GM12878 (cell line): ENCODE measurements around the gene PITPNC1. TPM values are rescaled to one million over a fixed set of nuclear protein-coding genes. Genes with fewer than 3 reads are reported as not detected.

Source experiments
- ATAC-seq: fragments of 200-7000 bp; cut with Tn5 transposase; 3 replicates; pipeline ENCODE4 v1.9.1; 2020; ENCODE audit warnings: mild to moderate bottlenecking, moderate library complexity
- BruUV-seq: library from RNA; stranded (reverse); fragments of 400-500 nt; replicated peaks from 2 replicates; lab custom pipeline; 2021; lab: Mats Ljungman, UMichigan
- CTCF ChIA-PET: fragments of 300-600 bp; sonication (Branson Sonifier 250); formaldehyde crosslinking; extraction: SDS; loops from one replicate; lab custom pipeline; 2021; ENCODE audit warnings: inconsistent platforms; lab: Yijun Ruan, JAX
- POLR2A ChIA-PET: fragments of 350-600 bp; formaldehyde crosslinking; extraction: SDS; loops from one replicate; lab custom pipeline; 2021; ENCODE audit warnings: inconsistent platforms; lab: Charles Lee
- RAD21 ChIA-PET: fragments of 300-600 bp; sonication (Branson Sonifier 250); formaldehyde crosslinking; loops from one replicate; lab custom pipeline; 2023; ENCODE audit warnings: antibody characterized with exemption; ENCODE audit not compliant: unreplicated experiment; lab: Charles Lee
- SMC1A ChIA-PET: fragments of 300-600 bp; sonication (Branson Sonifier 250); formaldehyde crosslinking; loops from one replicate; lab custom pipeline; 2023; ENCODE audit not compliant: unreplicated experiment, uncharacterized antibody; lab: Charles Lee
- DNase-seq: peaks from one replicate; pipeline ENCODE4 v3.0.0-alpha.2; 2011; ENCODE audit warnings: low read depth, low spot score
- FAIRE-seq: peaks from 3 replicates; lab custom pipeline; 2011; peaks lifted over from hg19 to GRCh38; lab: Jason Lieb, UNC
- H2AFZ ChIP-seq: 2 replicates; pipeline ENCODE4 v1.6.0; 2011; ENCODE audit warnings: low read depth, low read length, control low read depth; ENCODE audit not compliant: control insufficient read depth
- H3K27ac ChIP-seq: 2 replicates; pipeline ENCODE4 v1.5.1; 2011; ENCODE audit warnings: control low read depth; ENCODE audit not compliant: control insufficient read depth, insufficient read depth
- H3K27me3 ChIP-seq, 2 experiments: replicated peaks in 1 of 2; 2 replicates each; pipeline versions ENCODE4 v1.6.0 to v1.6.1; 2011; ENCODE audit warnings: low read length in 1 of 2; ENCODE audit not compliant: control insufficient read depth in 2 of 2, insufficient read depth in 2 of 2
- H3K36me3 ChIP-seq, 2 experiments: 2 replicates each; pipeline ENCODE4 v1.5.1; 2011; ENCODE audit warnings: low read length in 1 of 2; ENCODE audit not compliant: control insufficient read depth in 2 of 2, insufficient read depth in 2 of 2
- H3K4me1 ChIP-seq: 2 replicates; pipeline ENCODE4 v1.6.1; 2011; ENCODE audit warnings: mild to moderate bottlenecking, low read length, moderate library complexity, mixed read lengths; ENCODE audit not compliant: control insufficient read depth, insufficient read depth
- H3K4me2 ChIP-seq: 2 replicates; pipeline ENCODE4 v1.6.0; 2011; ENCODE audit warnings: control low read depth; ENCODE audit not compliant: control insufficient read depth, insufficient read depth
- H3K4me3 ChIP-seq: fragments of 200-600 bp; sonication (generic); 2 replicates; pipeline ENCODE4 v1.5.1; 2016
- H3K79me2 ChIP-seq: 2 replicates; pipeline ENCODE4 v1.6.0; 2011; ENCODE audit warnings: low read length; ENCODE audit not compliant: control insufficient read depth, insufficient read depth
- H3K9ac ChIP-seq: 2 replicates; pipeline ENCODE4 v1.8.0; 2011; ENCODE audit warnings: low read length, control low read depth, mixed read lengths; ENCODE audit not compliant: control insufficient read depth, insufficient read depth
- H3K9me3 ChIP-seq: replicated peaks from 3 replicates; pipeline ENCODE4 v1.5.1; 2011; ENCODE audit warnings: mild to moderate bottlenecking, low read length; ENCODE audit not compliant: control insufficient read depth, insufficient read depth
- H4K20me1 ChIP-seq: 2 replicates; pipeline ENCODE4 v1.6.0; 2011; ENCODE audit not compliant: control insufficient read depth, insufficient read depth
- CREM ChIP-seq: IDR thresholded peaks from 2 replicates; pipeline ENCODE4 v1.6.1; 2014; ENCODE audit warnings: antibody characterized with exemption, low read depth
- HDGF ChIP-seq: fragments of 450-650 bp; IDR thresholded peaks from 2 replicates; pipeline ENCODE4 v1.6.1; 2016; ENCODE audit warnings: antibody characterized with exemption
- KDM1A ChIP-seq: fragments of 200-600 bp; sonication (generic); IDR thresholded peaks from 2 replicates; pipeline ENCODE4 v1.6.1; 2016; ENCODE audit warnings: borderline replicate concordance
- KLF5 ChIP-seq: fragments of 450-650 bp; IDR thresholded peaks from 2 replicates; pipeline ENCODE4 v1.6.1; 2014; ENCODE audit warnings: mild to moderate bottlenecking; ENCODE audit not compliant: partially characterized antibody
- MYC ChIP-seq: IDR thresholded peaks from 2 replicates; pipeline ENCODE4 v1.6.1; 2011; ENCODE audit warnings: mild to moderate bottlenecking, low read length, moderate library complexity, inconsistent platforms; ENCODE audit not compliant: insufficient read depth, insufficient replicate concordance, insufficient read length, severe bottlenecking
- RAD21 ChIP-seq: IDR thresholded peaks from 2 replicates; pipeline ENCODE4 v1.6.1; 2011; ENCODE audit warnings: mild to moderate bottlenecking, low read depth, low read length, moderate library complexity; ENCODE audit not compliant: insufficient read depth
- RBBP5 ChIP-seq: fragments of 200-600 bp; sonication (generic); conservative IDR thresholded peaks from 2 replicates; pipeline ENCODE4 v1.6.1; 2016
- SMAD1 ChIP-seq: fragments of 450-650 bp; IDR thresholded peaks from 2 replicates; pipeline ENCODE4 v1.6.1; 2018; ENCODE audit warnings: mild to moderate bottlenecking, low read depth; ENCODE audit not compliant: partially characterized antibody
- SUZ12 ChIP-seq: fragments of 200-600 bp; sonication (generic); IDR thresholded peaks from one replicate; pipeline ENCODE4 v1.6.1; 2018; ENCODE audit warnings: antibody characterized with exemption, mild to moderate bottlenecking; ENCODE audit not compliant: unreplicated experiment
- YBX1 ChIP-seq: fragments of 450-650 bp; IDR thresholded peaks from 2 replicates; pipeline ENCODE4 v1.6.1; 2016; ENCODE audit warnings: antibody characterized with exemption
- ZNF622 ChIP-seq: fragments of 450-650 bp; IDR thresholded peaks from 2 replicates; pipeline ENCODE4 v1.6.1; 2017; ENCODE audit warnings: mild to moderate bottlenecking, inconsistent platforms
- ZSCAN29 ChIP-seq: fragments of 450-650 bp; IDR thresholded peaks from 2 replicates; pipeline ENCODE4 v1.6.1; 2017; ENCODE audit warnings: mild to moderate bottlenecking, moderate library complexity
- WGBS: methylation state at CpG from one replicate; pipeline ENCODE4 v1.1.6; 2016; ENCODE audit warnings: low lambda C conversion rate; ENCODE audit not compliant: insufficient replicate concordance, insufficient coverage; ENCODE audit errors: missing lambda C conversion rate; 5-methylcytosine and 5-hydroxymethylcytosine counted together
- in situ Hi-C: fragments of 300-500 bp; cut with MboI; formaldehyde crosslinking; loops from 9 replicates; pipeline ENCODE4 v1.14.3; 2018; ENCODE audit warnings: mixed read lengths
- intact Hi-C: fragments of 100-400 bp; cut with micrococcal nuclease; formaldehyde crosslinking; loops from one replicate; pipeline ENCODE4 v1.14.2; 2022; ENCODE audit not compliant: unreplicated experiment
- polyA plus RNA-seq, 11 experiments: library from polyadenylated mRNA; depleted of rRNA in 4 of 11; unstranded in 6 of 11; stranded (reverse) in 5 of 11; fragments of >200 nt; fragmentation: Nextera tagmentation in 4 of 11; fragmentation: Illumina TruSeq in 1 of 11; extraction: Ambion mirVana in 4 of 11; extraction: Trizol in 1 of 11; gene quantifications; 1 replicate in 1 of 11; 2 replicates in 10 of 11; pipeline versions ENCODE4 v1.2.1 to v1.2.3, GENCODE V29; 2011 to 2016; ENCODE audit warnings: inconsistent platforms in 2 of 11, missing spikeins in 2 of 11, low read depth in 1 of 11
- total RNA-seq, 4 experiments: library from RNA; depleted of rRNA in 3 of 4; stranded (reverse); fragments of >200 nt in 3 of 4; fragmentation: Illumina TruSeq in 1 of 4; extraction: Trizol in 1 of 4; gene quantifications; 2 replicates each; pipeline versions ENCODE4 v1.2.1 to v1.2.3, GENCODE V29; 2013 to 2021
- TF ChIP-seq, protein P1 (sequence below): fragments of 450-650 bp; formaldehyde crosslinking; IDR thresholded peaks from 2 replicates; pipeline ENCODE4 v1.4.0; 2022; ENCODE audit warnings: mild to moderate bottlenecking, moderate library complexity
- TF ChIP-seq, protein P2 (sequence below): IDR thresholded peaks from 2 replicates; pipeline ENCODE4 v1.6.1; 2012; ENCODE audit warnings: mild to moderate bottlenecking, low read depth, low read length
- TF ChIP-seq, protein P3 (sequence below): fragments of 450-650 bp; IDR thresholded peaks from 2 replicates; pipeline ENCODE4 v1.6.1; 2016; ENCODE audit warnings: mild to moderate bottlenecking

The PITPNC1 gene
- total and polyA plus RNA-seq, 10 of the 15 experiments (the other 5 are each of a cell fraction or from before 2014, with no cell fraction given): 12.2 to 62.4 (median 47.3) TPM

DNA sequence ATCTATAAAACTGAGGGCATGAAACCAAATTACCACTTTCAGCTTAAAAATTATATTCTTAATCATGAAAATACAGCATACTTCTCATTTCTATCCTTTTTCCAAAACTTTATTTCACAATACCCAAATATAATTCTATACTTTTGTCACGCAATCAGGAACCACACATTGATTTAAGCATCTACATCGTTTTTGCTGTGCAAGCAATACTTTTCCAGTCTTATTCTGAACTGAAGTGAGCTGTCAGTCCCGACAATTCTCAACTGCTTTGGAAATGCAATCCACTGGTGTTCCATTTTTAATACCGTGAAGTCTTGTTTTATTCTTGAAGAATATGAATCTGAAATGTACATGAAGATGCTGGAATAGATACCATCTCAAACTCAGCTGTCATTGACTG lies 280.5 kb downstream of the PITPNC1 start:
- intact Hi-C loops: loop anchor here (1.0 to 10.0 kb wide), 3 partner anchors 10 to 157 kb away; no protein-coding TSS in a partner anchor
- DNase-seq (no peak), FAIRE-seq (no peak), ATAC-seq (no peak)
- in situ Hi-C loops: no loop called here
- H3K9me3 ChIP-seq: peaks cover 18% of the 10 kb centered on the region
- H3K9ac ChIP-seq: no peak overlapping the region
- H3K27ac ChIP-seq: peak overlapping the region; percentile 88
- CTCF ChIA-PET: interaction anchor here (0.7 to 3.3 kb wide), 9 partner anchors 11 to 181 kb away, joined by 3 to 24 read pairs (median 4); no protein-coding TSS in a partner anchor
- no TSS peak for BruUV-seq
- H3K4me3 ChIP-seq: no peak overlapping the region
- RAD21 ChIA-PET: interaction anchor here (0.7 to 4.3 kb wide), 8 partner anchors 10 to 432 kb away, joined by 3 to 58 read pairs (median 3); partner anchors contain the start of gene PITPNC1
- no peaks in the 10 kb centered on the region for H4K20me1 ChIP-seq
- H3K36me3 ChIP-seq: peaks cover 7 to 8% of the 10 kb centered on the region in 2 experiments; a peak in 3 of 4 replicates
- H3K79me2 ChIP-seq: no peaks in the 10 kb centered on the region
- no peak overlapping the region for H2AFZ ChIP-seq
- WGBS: 74% methylated on average over 4 of the region's 4 CpGs
- peaks cover 33% of the 10 kb centered on the region for H3K4me1 ChIP-seq
- SMC1A ChIA-PET: interaction anchor here (0.7 to 5.3 kb wide), 13 partner anchors 9 to 282 kb away, joined by 3 to 55 read pairs (median 4); no protein-coding TSS in a partner anchor
- H3K4me2 ChIP-seq: no peak overlapping the region
- H3K27me3 ChIP-seq: no peaks in the 10 kb centered on the region
- POLR2A ChIA-PET: interaction anchor here (0.6 to 4.1 kb wide), 5 partner anchors 10 to 89 kb away, joined by 3 to 47 read pairs (median 4); no protein-coding TSS in a partner anchor
- TF ChIP-seq RBBP5: no peak
- TF ChIP-seq MYC: no peak
- no peak for TF ChIP-seq KDM1A
- TF ChIP-seq KLF5: no peak
- TF ChIP-seq, protein P1, sequence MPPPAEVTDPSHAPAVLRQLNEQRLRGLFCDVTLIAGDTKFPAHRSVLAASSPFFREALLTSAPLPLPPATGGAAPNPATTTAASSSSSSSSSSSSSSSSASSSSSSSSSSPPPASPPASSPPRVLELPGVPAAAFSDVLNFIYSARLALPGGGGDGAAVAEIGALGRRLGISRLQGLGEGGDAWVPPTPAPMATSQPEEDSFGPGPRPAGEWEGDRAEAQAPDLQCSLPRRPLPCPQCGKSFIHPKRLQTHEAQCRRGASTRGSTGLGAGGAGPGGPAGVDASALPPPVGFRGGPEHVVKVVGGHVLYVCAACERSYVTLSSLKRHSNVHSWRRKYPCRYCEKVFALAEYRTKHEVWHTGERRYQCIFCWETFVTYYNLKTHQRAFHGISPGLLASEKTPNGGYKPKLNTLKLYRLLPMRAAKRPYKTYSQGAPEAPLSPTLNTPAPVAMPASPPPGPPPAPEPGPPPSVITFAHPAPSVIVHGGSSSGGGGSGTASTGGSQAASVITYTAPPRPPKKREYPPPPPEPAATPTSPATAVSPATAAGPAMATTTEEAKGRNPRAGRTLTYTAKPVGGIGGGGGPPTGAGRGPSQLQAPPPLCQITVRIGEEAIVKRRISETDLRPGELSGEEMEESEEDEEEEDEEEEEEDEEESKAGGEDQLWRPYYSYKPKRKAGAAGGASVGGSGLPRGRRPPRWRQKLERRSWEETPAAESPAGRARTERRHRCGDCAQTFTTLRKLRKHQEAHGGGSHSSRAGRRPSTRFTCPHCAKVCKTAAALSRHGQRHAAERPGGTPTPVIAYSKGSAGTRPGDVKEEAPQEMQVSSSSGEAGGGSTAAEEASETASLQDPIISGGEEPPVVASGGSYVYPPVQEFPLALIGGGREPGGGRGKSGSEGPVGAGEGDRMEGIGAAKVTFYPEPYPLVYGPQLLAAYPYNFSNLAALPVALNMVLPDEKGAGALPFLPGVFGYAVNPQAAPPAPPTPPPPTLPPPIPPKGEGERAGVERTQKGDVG (CRISPR knock-in tag): no peak
- TF ChIP-seq, protein P2, sequence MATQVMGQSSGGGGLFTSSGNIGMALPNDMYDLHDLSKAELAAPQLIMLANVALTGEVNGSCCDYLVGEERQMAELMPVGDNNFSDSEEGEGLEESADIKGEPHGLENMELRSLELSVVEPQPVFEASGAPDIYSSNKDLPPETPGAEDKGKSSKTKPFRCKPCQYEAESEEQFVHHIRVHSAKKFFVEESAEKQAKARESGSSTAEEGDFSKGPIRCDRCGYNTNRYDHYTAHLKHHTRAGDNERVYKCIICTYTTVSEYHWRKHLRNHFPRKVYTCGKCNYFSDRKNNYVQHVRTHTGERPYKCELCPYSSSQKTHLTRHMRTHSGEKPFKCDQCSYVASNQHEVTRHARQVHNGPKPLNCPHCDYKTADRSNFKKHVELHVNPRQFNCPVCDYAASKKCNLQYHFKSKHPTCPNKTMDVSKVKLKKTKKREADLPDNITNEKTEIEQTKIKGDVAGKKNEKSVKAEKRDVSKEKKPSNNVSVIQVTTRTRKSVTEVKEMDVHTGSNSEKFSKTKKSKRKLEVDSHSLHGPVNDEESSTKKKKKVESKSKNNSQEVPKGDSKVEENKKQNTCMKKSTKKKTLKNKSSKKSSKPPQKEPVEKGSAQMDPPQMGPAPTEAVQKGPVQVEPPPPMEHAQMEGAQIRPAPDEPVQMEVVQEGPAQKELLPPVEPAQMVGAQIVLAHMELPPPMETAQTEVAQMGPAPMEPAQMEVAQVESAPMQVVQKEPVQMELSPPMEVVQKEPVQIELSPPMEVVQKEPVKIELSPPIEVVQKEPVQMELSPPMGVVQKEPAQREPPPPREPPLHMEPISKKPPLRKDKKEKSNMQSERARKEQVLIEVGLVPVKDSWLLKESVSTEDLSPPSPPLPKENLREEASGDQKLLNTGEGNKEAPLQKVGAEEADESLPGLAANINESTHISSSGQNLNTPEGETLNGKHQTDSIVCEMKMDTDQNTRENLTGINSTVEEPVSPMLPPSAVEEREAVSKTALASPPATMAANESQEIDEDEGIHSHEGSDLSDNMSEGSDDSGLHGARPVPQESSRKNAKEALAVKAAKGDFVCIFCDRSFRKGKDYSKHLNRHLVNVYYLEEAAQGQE: no peak
- no peak for TF ChIP-seq ZNF622
- TF ChIP-seq RAD21: no peak
- TF ChIP-seq YBX1: no peak
- TF ChIP-seq HDGF: no peak
- no peak for TF ChIP-seq SMAD1
- no peak for TF ChIP-seq CREM
- TF ChIP-seq ZSCAN29: no peak
- no peak for TF ChIP-seq SUZ12
- TF ChIP-seq, protein P3, sequence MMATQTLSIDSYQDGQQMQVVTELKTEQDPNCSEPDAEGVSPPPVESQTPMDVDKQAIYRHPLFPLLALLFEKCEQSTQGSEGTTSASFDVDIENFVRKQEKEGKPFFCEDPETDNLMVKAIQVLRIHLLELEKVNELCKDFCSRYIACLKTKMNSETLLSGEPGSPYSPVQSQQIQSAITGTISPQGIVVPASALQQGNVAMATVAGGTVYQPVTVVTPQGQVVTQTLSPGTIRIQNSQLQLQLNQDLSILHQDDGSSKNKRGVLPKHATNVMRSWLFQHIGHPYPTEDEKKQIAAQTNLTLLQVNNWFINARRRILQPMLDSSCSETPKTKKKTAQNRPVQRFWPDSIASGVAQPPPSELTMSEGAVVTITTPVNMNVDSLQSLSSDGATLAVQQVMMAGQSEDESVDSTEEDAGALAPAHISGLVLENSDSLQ: no peak
